ENCODE results near the gene CTDSPL.

Gene CTDSPL

GRCh38 chr3:38005076-38006020 lies 143.7 kb downstream of the CTDSPL start:
- no peak for DNase-seq

GRCh38 chr3:38006031-38006430 lies 144.4 kb downstream of the CTDSPL start:
- no peak for DNase-seq

GRCh38 chr3:38006445-38006995 lies 144.8 kb downstream of the CTDSPL start:
- DNase-seq: no peak

GRCh38 chr3:38007754-38008090 lies 146.0 kb downstream of the CTDSPL start:
- DNase-seq: no peak

GRCh38 chr3:38008191-38008701 lies 146.6 kb downstream of the CTDSPL start:
- no peak for DNase-seq

- no peak for DNase-seq
Measured at GRCh38 chr3:38008971-38009580, 147.4 kb downstream of the CTDSPL start.

- DNase-seq: no peak
Measured at GRCh38 chr3:38009807-38010591, 148.3 kb downstream of the CTDSPL start.

- no peak for DNase-seq
Measured at GRCh38 chr3:38011111-38011510, 149.4 kb downstream of the CTDSPL start.

GRCh38 chr3:38015485-38015884 lies 153.8 kb downstream of the CTDSPL start:
- no peak for DNase-seq

GRCh38 chr3:38015984-38016383 lies 154.3 kb downstream of the CTDSPL start:
- DNase-seq: no peak

- no peak for DNase-seq
Measured at GRCh38 chr3:38016410-38016809, 154.7 kb downstream of the CTDSPL start.

GRCh38 chr3:38016847-38017444 lies 155.3 kb downstream of the CTDSPL start:
- no peak for DNase-seq

GRCh38 chr3:38017445-38018295 lies 156.0 kb downstream of the CTDSPL start:
- DNase-seq: no peak

GRCh38 chr3:38018296-38019266 lies 156.9 kb downstream of the CTDSPL start:
- no peak for DNase-seq

GRCh38 chr3:38019658-38020341 lies 158.1 kb downstream of the CTDSPL start:
- no peak for DNase-seq

- no peak for DNase-seq
Measured at GRCh38 chr3:38020342-38020726, 158.7 kb downstream of the CTDSPL start.

GRCh38 chr3:38021196-38021595 lies 159.5 kb downstream of the CTDSPL start:
- no peak for DNase-seq

- no peak for DNase-seq
Measured at GRCh38 chr3:38022301-38022700, 160.6 kb downstream of the CTDSPL start.

GRCh38 chr3:38022896-38023709 lies 161.4 kb downstream of the CTDSPL start:
- no peak for DNase-seq

All from NCI-H1092 (cell line).